Measurements from ENCODE around the gene LYPD4. TPM values are rescaled to one million over a fixed set of nuclear protein-coding genes. Genes with fewer than 3 reads are reported as not detected.

Gene LYPD4
- polyA plus RNA-seq, 1 donor (not counting 4 experiments of a cell fraction or from before 2014, with no cell fraction given): not detected

GRCh38 chr19:41869374-41869955 lies 25.0 kb upstream of the LYPD4 start:
- Histone ChIP-seq H3K4me1 (ENCODE audit: control insufficient read depth, extremely low read depth, insufficient read depth, low read length) (no peaks in the 10 kb centered on the region), H3K79me2 (ENCODE audit: control insufficient read depth, insufficient read depth, low read length) (peaks cover 36% of the 10 kb centered on the region), H3K27ac (ENCODE audit: control insufficient read depth, insufficient read depth, low read length) (no peak overlapping the region), H3K27me3 (ENCODE audit: control insufficient read depth, extremely low read depth, insufficient read depth, low read length) (no peaks in the 10 kb centered on the region), H3K9me1 (ENCODE audit: control insufficient read depth, extremely low read depth, insufficient read depth, low read length) (peaks cover 2% of the 10 kb centered on the region), H4K20me1 (ENCODE audit: control insufficient read depth, extremely low read depth, insufficient read depth, low read length) (peaks cover 56% of the 10 kb centered on the region), H2AFZ (ENCODE audit: control insufficient read depth, low read length) (no peak overlapping the region), H3K36me3 (ENCODE audit: control insufficient read depth in 2 of 2, extremely low read depth in 1 of 2, insufficient read depth in 2 of 2, low read length in 2 of 2) (peaks cover 46 to 48% of the 10 kb centered on the region in 2 experiments), H3K9ac (ENCODE audit: control insufficient read depth, extremely low read depth, insufficient read depth, low read length) (no peak overlapping the region), H3K4me2 (ENCODE audit: control insufficient read depth, extremely low read depth, insufficient read depth, low read depth, low read length) (no peak overlapping the region), H3K9me3 (ENCODE audit: control insufficient read depth, low read depth, low read length) (no peaks in the 10 kb centered on the region), H3K4me3 (ENCODE audit: control insufficient read depth in 2 of 3, extremely low read depth in 1 of 3, insufficient read depth in 2 of 3, low read depth in 1 of 3, low read length in 3 of 3) (no peak overlapping the region)
- DNase-seq (ENCODE audit: low read depth, low spot score) (no peak), FAIRE-seq (no peak)
- dilution Hi-C loops (cut with MboI; ENCODE audit: extremely low pct_ligation_motif_present, low sequenced_read_pairs): no loop called here
- TF ChIP-seq, protein P1, sequence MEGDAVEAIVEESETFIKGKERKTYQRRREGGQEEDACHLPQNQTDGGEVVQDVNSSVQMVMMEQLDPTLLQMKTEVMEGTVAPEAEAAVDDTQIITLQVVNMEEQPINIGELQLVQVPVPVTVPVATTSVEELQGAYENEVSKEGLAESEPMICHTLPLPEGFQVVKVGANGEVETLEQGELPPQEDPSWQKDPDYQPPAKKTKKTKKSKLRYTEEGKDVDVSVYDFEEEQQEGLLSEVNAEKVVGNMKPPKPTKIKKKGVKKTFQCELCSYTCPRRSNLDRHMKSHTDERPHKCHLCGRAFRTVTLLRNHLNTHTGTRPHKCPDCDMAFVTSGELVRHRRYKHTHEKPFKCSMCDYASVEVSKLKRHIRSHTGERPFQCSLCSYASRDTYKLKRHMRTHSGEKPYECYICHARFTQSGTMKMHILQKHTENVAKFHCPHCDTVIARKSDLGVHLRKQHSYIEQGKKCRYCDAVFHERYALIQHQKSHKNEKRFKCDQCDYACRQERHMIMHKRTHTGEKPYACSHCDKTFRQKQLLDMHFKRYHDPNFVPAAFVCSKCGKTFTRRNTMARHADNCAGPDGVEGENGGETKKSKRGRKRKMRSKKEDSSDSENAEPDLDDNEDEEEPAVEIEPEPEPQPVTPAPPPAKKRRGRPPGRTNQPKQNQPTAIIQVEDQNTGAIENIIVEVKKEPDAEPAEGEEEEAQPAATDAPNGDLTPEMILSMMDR (optimal IDR thresholded peaks at IDR 0.05 in 1 of 3, IDR thresholded peaks at IDR 0.05 in 1 of 3, conservative IDR thresholded peaks at IDR 0.05 in 1 of 3; ENCODE audit: extremely low read depth in 1 of 3, insufficient read depth in 2 of 3, low read length in 3 of 3): no peak
- TF ChIP-seq EZH2 (IDR thresholded peaks at IDR 0.05; ENCODE audit: low read length): no peak

DNA sequence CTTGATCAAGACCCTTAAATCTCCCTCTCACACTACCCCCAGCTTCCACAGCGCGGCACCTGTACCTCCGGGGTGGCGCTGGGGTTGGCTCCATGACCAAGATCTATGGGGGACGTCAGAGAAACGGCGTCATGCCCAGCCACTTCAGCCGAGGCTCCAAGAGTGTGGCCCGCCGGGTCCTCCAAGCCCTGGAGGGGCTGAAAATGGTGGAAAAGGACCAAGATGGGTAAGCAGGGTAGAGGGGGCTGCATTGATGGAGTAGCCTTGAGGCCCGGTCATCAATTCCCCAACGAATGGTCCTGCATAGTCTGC lies 24.5 kb upstream of the LYPD4 start:
- Histone ChIP-seq H4K20me1 (ENCODE audit: control insufficient read depth, extremely low read depth, insufficient read depth, low read length) (peaks cover 61% of the 10 kb centered on the region), H3K9me3 (ENCODE audit: control insufficient read depth, low read depth, low read length) (no peaks in the 10 kb centered on the region), H3K27me3 (ENCODE audit: control insufficient read depth, extremely low read depth, insufficient read depth, low read length) (no peaks in the 10 kb centered on the region), H3K79me2 (ENCODE audit: control insufficient read depth, insufficient read depth, low read length) (peaks cover 41% of the 10 kb centered on the region), H3K4me3 (ENCODE audit: control insufficient read depth in 2 of 3, extremely low read depth in 1 of 3, insufficient read depth in 2 of 3, low read depth in 1 of 3, low read length in 3 of 3) (no peak overlapping the region), H3K27ac (ENCODE audit: control insufficient read depth, insufficient read depth, low read length) (no peak overlapping the region), H2AFZ (ENCODE audit: control insufficient read depth, low read length) (no peak overlapping the region), H3K9me1 (ENCODE audit: control insufficient read depth, extremely low read depth, insufficient read depth, low read length) (peaks cover 2% of the 10 kb centered on the region), H3K9ac (ENCODE audit: control insufficient read depth, extremely low read depth, insufficient read depth, low read length) (no peak overlapping the region), H3K36me3 (ENCODE audit: control insufficient read depth in 2 of 2, extremely low read depth in 1 of 2, insufficient read depth in 2 of 2, low read length in 2 of 2) (peaks cover 51 to 53% of the 10 kb centered on the region in 2 experiments), H3K4me1 (ENCODE audit: control insufficient read depth, extremely low read depth, insufficient read depth, low read length) (no peaks in the 10 kb centered on the region), H3K4me2 (ENCODE audit: control insufficient read depth, extremely low read depth, insufficient read depth, low read depth, low read length) (no peak overlapping the region)
- DNase-seq (ENCODE audit: low read depth, low spot score) (no peak), FAIRE-seq (no peak)
- no peak for TF ChIP-seq EZH2 (IDR thresholded peaks at IDR 0.05; ENCODE audit: low read length)
- TF ChIP-seq, protein P1 (optimal IDR thresholded peaks at IDR 0.05 in 1 of 3, IDR thresholded peaks at IDR 0.05 in 1 of 3, conservative IDR thresholded peaks at IDR 0.05 in 1 of 3; ENCODE audit: extremely low read depth in 1 of 3, insufficient read depth in 2 of 3, low read length in 3 of 3): no peak
- dilution Hi-C loops (cut with MboI; ENCODE audit: extremely low pct_ligation_motif_present, low sequenced_read_pairs): no loop called here
